ENCODE data around the gene PTAFR. TPM values are rescaled to one million over a fixed set of nuclear protein-coding genes. Genes with fewer than 3 reads are reported as not detected.

PTAFR gene
- under 0.01 and 0.15 TPM in 2 replicates for total RNA-seq

GRCh38 chr1:28176492-28177470 lies at the start of gene PTAFR:
Gene PTAFR (minus strand): TSS chr1:28176690. CDS start chr1:28151021, 25,669 bp downstream.

Other genes starting within 250 kb of the PTAFR start
- 0.17 TPM in 1 of 2 replicates, not detected in the other for gene SMPDL3B, start 241.7 kb downstream of the PTAFR start, total RNA-seq
- gene XKR8, start 216.7 kb downstream of the PTAFR start, total RNA-seq = 7.4 and 8.9 TPM in 2 replicates
- 12.4 and 14.3 TPM in 2 replicates for gene EYA3, start 88.1 kb downstream of the PTAFR start, total RNA-seq
- gene DNAJC8, start 56.3 kb upstream of the PTAFR start, total RNA-seq = 54.3 and 92.9 TPM in 2 replicates
- 86.5 and 192 TPM in 2 replicates for gene ATP5IF1, start 59.4 kb upstream of the PTAFR start, total RNA-seq
- 23.6 and 49.3 TPM in 2 replicates for gene SESN2, start 82.8 kb upstream of the PTAFR start, total RNA-seq
- 29.1 and 29.5 TPM in 2 replicates for gene MED18, start 152.3 kb upstream of the PTAFR start, total RNA-seq
- 4.8 and 8.7 TPM in 2 replicates for gene PHACTR4, start 193.1 kb upstream of the PTAFR start, total RNA-seq